Caco-2 (cell line): Measurements from ENCODE around the gene RCL1. TPM values are rescaled to one million over a fixed set of nuclear protein-coding genes. Genes with fewer than 3 reads are reported as not detected.

Experiments used
- Bru-seq: library from RNA; stranded (reverse); fragments of 400-500 nt; gene quantifications from one replicate; lab custom pipeline; 2021; lab: Mats Ljungman, UMichigan
- BruChase-seq, 2 experiments: library from RNA; stranded (reverse); fragments of 400-500 nt; gene quantifications; one replicate each; lab custom pipeline; 2021; lab: Mats Ljungman, UMichigan
- BruUV-seq: library from RNA; stranded (reverse); fragments of 400-500 nt; replicated peaks from 2 replicates; lab custom pipeline; 2021; lab: Mats Ljungman, UMichigan
- CTCF ChIA-PET: fragments of 300-600 bp; sonication (Branson Sonifier 250); formaldehyde crosslinking; loops from one replicate; lab custom pipeline; 2022; ENCODE audit warnings: antibody characterized with exemption; lab: Charles Lee
- POLR2A ChIA-PET: fragments of 300-600 bp; sonication (Branson Sonifier 250); formaldehyde crosslinking; loops from one replicate; lab custom pipeline; 2022; ENCODE audit warnings: antibody characterized with exemption; lab: Charles Lee
- DNase-seq, 2 experiments: peaks; one replicate each; pipeline versions ENCODE4 v3.0.0 to v3.0.0-alpha.2; 2020 to 2022
- H3K27me3 ChIP-seq: replicated peaks from 2 replicates; pipeline ENCODE4 v1.6.0; 2011; ENCODE audit warnings: low read length; ENCODE audit not compliant: control insufficient read depth, insufficient read depth
- H3K36me3 ChIP-seq: 2 replicates; pipeline ENCODE4 v1.5.1; 2011; ENCODE audit warnings: low read length; ENCODE audit not compliant: control insufficient read depth, insufficient read depth
- H3K4me1 ChIP-seq: fragments of 250-450 bp; sonication (Bioruptor Pico); 2 replicates; pipeline ENCODE4 v1.5.1; 2020; ENCODE audit warnings: mild to moderate bottlenecking
- H3K4me3 ChIP-seq: 2 replicates; pipeline ENCODE4 v1.5.1; 2011; ENCODE audit warnings: low read depth, mild to moderate bottlenecking, control low read depth, low read length
- H3K9me3 ChIP-seq: fragments of 250-450 bp; sonication (Bioruptor Pico); 2 replicates; pipeline ENCODE4 v1.5.1; 2020; ENCODE audit warnings: mild to moderate bottlenecking, moderate library complexity
- H3K27ac Mint-ChIP-seq: one replicate; pipeline ENCODE4 v1.8.0; 2022; ENCODE audit warnings: mixed read lengths; ENCODE audit not compliant: unreplicated experiment
- H3K27me3 Mint-ChIP-seq: one replicate; pipeline ENCODE4 v1.8.0; 2022; ENCODE audit warnings: mixed read lengths; ENCODE audit not compliant: insufficient read depth, unreplicated experiment
- H3K36me3 Mint-ChIP-seq: one replicate; pipeline ENCODE4 v1.8.0; 2022; ENCODE audit warnings: mild to moderate bottlenecking, mixed read lengths; ENCODE audit not compliant: insufficient read depth, unreplicated experiment
- H3K4me1 Mint-ChIP-seq: one replicate; pipeline ENCODE4 v1.8.0; 2022; ENCODE audit warnings: low read depth, mixed read lengths; ENCODE audit not compliant: unreplicated experiment
- H3K4me3 Mint-ChIP-seq: one replicate; pipeline ENCODE4 v1.8.0; 2022; ENCODE audit warnings: mild to moderate bottlenecking, moderate library complexity, mixed read lengths; ENCODE audit not compliant: unreplicated experiment
- H3K9me3 Mint-ChIP-seq: one replicate; pipeline ENCODE4 v1.8.0; 2022; ENCODE audit warnings: mixed read lengths; ENCODE audit not compliant: unreplicated experiment
- intact Hi-C: fragments of 100-400 bp; cut with micrococcal nuclease; formaldehyde crosslinking; loops from one replicate; pipeline ENCODE4 v1.10.0; 2022; ENCODE audit not compliant: unreplicated experiment
- long read RNA-seq: library from polyadenylated mRNA; stranded (forward); transcript quantifications from one replicate; pipeline ENCODE4 v2.0.0, GENCODE V29; 2022
- total RNA-seq: library from RNA; stranded (reverse); gene quantifications from 2 replicates; pipeline ENCODE4 v1.2.3, GENCODE V29; 2022
- TF ChIP-seq, protein P1 (sequence below), 2 experiments: fragments of 200-600 bp in 1 of 2; IDR thresholded peaks; 1 replicate in 1 of 2; 2 replicates in 1 of 2; pipeline versions ENCODE4 v1.5.1 to v1.8.0; 2011 to 2022; ENCODE audit warnings: antibody characterized with exemption in 1 of 2, control low read depth in 1 of 2, inconsistent platforms in 1 of 2, low read depth in 1 of 2, low read length in 1 of 2, mild to moderate bottlenecking in 1 of 2, moderate library complexity in 1 of 2; ENCODE audit not compliant: insufficient read depth in 1 of 2, severe bottlenecking in 1 of 2, unreplicated experiment in 1 of 2

RCL1 gene, protein sequence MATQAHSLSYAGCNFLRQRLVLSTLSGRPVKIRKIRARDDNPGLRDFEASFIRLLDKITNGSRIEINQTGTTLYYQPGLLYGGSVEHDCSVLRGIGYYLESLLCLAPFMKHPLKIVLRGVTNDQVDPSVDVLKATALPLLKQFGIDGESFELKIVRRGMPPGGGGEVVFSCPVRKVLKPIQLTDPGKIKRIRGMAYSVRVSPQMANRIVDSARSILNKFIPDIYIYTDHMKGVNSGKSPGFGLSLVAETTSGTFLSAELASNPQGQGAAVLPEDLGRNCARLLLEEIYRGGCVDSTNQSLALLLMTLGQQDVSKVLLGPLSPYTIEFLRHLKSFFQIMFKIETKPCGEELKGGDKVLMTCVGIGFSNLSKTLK
- 15.1 and 15.7 TPM in 2 replicates for total RNA-seq
- Bru-seq, nascent RNA = percentile 75 among the genes with signal in this experiment
- BruChase-seq, experiment 1, labeled RNA remaining after a 2-hour chase = percentile 69 among the genes with signal in this experiment
- percentile 69 among the genes with signal in this experiment for BruChase-seq, experiment 2, labeled RNA remaining after a 6-hour chase
- long read RNA-seq, transcript RCL1-204 (9 exons, 2,134 nt) = major isoform, 14 of 19 reads
- long read RNA-seq, partial matches to known transcripts = 0 of 19 reads
- long read RNA-seq, other reads (novel, unspliced or antisense) = 4 of 19 reads

DNA sequence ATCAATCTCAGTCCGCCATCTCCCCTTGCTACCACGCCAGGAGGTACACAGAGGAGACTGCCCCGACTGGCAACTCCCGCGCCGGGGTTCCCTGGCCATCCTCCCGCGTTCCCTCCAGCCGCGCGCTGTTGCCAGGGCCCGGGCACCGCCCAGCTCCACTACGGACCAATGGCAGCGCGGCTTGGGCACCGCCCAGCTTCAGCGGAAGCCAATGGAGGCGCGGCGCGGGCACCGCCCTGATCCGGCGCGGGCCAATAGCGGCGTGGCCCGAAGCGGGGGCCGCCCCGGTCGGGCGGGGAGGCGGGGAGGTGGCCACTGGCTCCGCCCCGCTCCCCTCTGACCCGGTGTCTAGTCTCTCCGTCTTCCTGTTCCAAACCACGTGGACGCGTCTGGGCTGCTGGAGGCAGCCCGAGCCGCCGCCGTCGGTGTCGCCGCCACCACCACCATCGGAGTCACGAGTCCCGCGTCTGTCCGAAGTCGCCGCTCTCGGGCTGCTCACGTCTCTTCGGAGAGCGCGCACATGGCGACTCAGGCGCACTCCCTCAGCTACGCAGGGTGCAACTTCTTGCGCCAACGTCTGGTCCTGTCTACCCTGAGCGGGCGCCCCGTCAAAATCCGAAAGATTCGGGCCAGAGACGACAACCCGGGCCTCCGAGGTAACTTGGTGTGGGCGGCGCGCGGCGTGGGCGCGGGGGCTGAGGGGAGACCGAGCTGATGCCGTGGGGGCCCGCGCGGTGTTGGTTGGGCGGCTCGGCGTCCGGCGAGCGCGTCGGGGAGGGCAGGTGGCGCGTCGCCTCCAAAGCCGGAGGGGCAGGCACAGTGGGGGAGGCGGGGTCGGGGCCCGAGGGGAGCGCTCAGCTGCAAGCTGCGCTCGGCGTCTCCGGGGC lies at the start of gene RCL1:
Gene RCL1 (plus strand): TSS at position 373 of the 887 bp plus-strand sequence. CDS start 148 bp downstream, at position 521.
- Histone ChIP-seq H3K4me3 (peak within 1 kb of the TSS; percentile 91), H3K27me3 (no peaks in the 10 kb centered on the region), H3K4me1 (no peaks in the 10 kb centered on the region), H3K36me3 (no peaks in the 10 kb centered on the region), H3K9me3 (no peaks in the 10 kb centered on the region)
- TF ChIP-seq, protein P1, sequence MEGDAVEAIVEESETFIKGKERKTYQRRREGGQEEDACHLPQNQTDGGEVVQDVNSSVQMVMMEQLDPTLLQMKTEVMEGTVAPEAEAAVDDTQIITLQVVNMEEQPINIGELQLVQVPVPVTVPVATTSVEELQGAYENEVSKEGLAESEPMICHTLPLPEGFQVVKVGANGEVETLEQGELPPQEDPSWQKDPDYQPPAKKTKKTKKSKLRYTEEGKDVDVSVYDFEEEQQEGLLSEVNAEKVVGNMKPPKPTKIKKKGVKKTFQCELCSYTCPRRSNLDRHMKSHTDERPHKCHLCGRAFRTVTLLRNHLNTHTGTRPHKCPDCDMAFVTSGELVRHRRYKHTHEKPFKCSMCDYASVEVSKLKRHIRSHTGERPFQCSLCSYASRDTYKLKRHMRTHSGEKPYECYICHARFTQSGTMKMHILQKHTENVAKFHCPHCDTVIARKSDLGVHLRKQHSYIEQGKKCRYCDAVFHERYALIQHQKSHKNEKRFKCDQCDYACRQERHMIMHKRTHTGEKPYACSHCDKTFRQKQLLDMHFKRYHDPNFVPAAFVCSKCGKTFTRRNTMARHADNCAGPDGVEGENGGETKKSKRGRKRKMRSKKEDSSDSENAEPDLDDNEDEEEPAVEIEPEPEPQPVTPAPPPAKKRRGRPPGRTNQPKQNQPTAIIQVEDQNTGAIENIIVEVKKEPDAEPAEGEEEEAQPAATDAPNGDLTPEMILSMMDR (IDR thresholded peaks at IDR 0.05; ENCODE audit: insufficient read depth in 1 of 2, low read depth in 1 of 2, low read length in 1 of 2, severe bottlenecking in 1 of 2, unreplicated experiment in 1 of 2) = no peak
- Mint-ChIP-seq H3K27me3 (peaks cover 2% of the 10 kb centered on the region), H3K4me1 (peaks cover 6% of the 10 kb centered on the region), H3K4me3 (peak within 1 kb of the TSS; percentile 98), H3K27ac (peak within 1 kb of the TSS; percentile 91), H3K9me3 (no peaks in the 10 kb centered on the region), H3K36me3 (peaks cover 6% of the 10 kb centered on the region)
- intact Hi-C loops = loop anchor here (2.0 to 5.0 kb wide), 3 partner anchors 30 to 131 kb away; partner anchors contain the start of gene PLPP6
- CTCF ChIA-PET = interaction anchor here (0.6 kb wide), 1 partner anchor 807 kb away, joined by 5 read pairs; no protein-coding TSS in a partner anchor
- POLR2A ChIA-PET = interaction anchor here (0.6 to 1.2 kb wide), 6 partner anchors 30 to 645 kb away, joined by 3 to 4 read pairs (median 3); partner anchors contain the start of gene AK3
- no TSS peak for BruUV-seq
- peak; percentile 92 to 96 for DNase-seq

DNA sequence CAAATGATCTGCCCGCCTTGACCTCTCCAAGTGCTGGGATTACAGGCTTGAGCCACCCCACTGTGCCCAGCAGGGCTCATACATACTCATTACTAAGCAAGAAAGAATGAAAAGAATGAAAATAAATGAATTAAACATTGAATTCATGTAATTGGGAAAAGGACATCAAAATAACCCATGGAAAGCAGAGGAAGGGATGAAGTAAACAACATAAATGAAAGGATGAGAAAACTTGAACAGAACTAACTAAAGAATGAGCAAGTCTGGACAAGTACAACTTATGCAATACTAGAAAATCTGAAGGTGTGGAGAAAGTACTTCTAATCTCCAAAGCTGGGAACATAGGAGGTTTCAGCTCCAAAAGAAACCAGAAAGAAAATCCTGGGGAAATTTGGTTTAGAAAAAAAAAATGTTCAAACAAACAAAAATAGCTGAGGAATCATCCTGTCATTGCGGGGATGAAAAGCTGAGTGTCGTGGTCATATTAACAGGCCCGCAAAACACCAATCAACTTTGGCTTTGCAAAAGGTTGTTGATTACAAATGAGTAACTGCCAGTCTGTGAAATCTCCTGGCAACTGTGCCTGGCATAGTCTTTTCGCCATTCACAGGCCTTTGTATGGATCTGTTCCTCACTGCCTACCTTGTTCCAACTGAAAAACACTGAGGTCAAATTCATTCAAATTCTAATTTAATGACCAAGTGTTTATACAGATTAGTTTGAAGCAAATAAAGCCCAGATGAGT lies 49.4 kb upstream of the RCL1 start:
- Histone ChIP-seq H3K36me3 (no peaks in the 10 kb centered on the region), H3K4me1 (peaks cover 3% of the 10 kb centered on the region; the same call in 1 of the 2 replicates), H3K27me3 (no peaks in the 10 kb centered on the region), H3K9me3 (no peaks in the 10 kb centered on the region), H3K4me3 (no peak overlapping the region)
- TF ChIP-seq, protein P1 (IDR thresholded peaks at IDR 0.05; ENCODE audit: insufficient read depth in 1 of 2, low read depth in 1 of 2, low read length in 1 of 2, severe bottlenecking in 1 of 2, unreplicated experiment in 1 of 2) = no peak
- no peaks in the 10 kb centered on the region for H3K36me3 Mint-ChIP-seq
- intact Hi-C loops = loop anchor here (5.0 kb wide), 2 partner anchors 81 to 141 kb away; partner anchors contain the start of gene PLPP6
- BruUV-seq = no TSS peak
- peaks cover 4% of the 10 kb centered on the region for H3K27me3 Mint-ChIP-seq
- ChIA-PET CTCF (no interaction called here), POLR2A (no interaction called here)
- H3K4me1 Mint-ChIP-seq = no peaks in the 10 kb centered on the region
- H3K27ac Mint-ChIP-seq = no peak overlapping the region
- DNase-seq = no peak
- no peaks in the 10 kb centered on the region for H3K9me3 Mint-ChIP-seq
- no peak overlapping the region for H3K4me3 Mint-ChIP-seq
